H1 (cell line): ENCODE results near the gene HAO2. TPM values are rescaled to one million over a fixed set of nuclear protein-coding genes. Genes with fewer than 3 reads are reported as not detected.
"Not testable (repeated sequence)": the region's sequence is repeated elsewhere in the genome, so short reads cannot be mapped to it uniquely, and the experiment has no call there.

Experiments used
- CTCF ChIA-PET: fragments of 300-600 bp; sonication (Branson Sonifier 250); formaldehyde crosslinking; loops from one replicate; lab custom pipeline; 2021; ENCODE audit not compliant: partially characterized antibody; lab: Charles Lee
- POLR2A ChIA-PET: fragments of 300-600 bp; sonication (Branson Sonifier 250); formaldehyde crosslinking; loops from one replicate; lab custom pipeline; 2021; ENCODE audit warnings: inconsistent platforms; ENCODE audit not compliant: partially characterized antibody; lab: Charles Lee
- DNase-seq, 2 experiments: peaks; one replicate each; pipeline versions ENCODE4 v3.0.0 to v3.0.0-alpha.2; 2010 to 2022; ENCODE audit warnings: low spot score in 2 of 2, low read depth in 1 of 2, mixed read lengths in 1 of 2
- FAIRE-seq: peaks from 2 replicates; lab custom pipeline; 2011; peaks lifted over from hg19 to GRCh38; lab: Jason Lieb, UNC
- H2AFZ ChIP-seq: 2 replicates; pipeline ENCODE4 v1.8.1; 2012; ENCODE audit warnings: low read length, inconsistent platforms
- H2AK5ac ChIP-seq: 2 replicates; pipeline ENCODE4 v1.6.1; 2013; ENCODE audit warnings: low read depth, low read length
- H2BK120ac ChIP-seq: replicated peaks from 2 replicates; pipeline ENCODE3; 2013; ENCODE audit warnings: low read depth, low read length, inconsistent platforms
- H2BK12ac ChIP-seq: 2 replicates; pipeline ENCODE4 v1.6.1; 2013; ENCODE audit warnings: low read depth, low read length
- H2BK15ac ChIP-seq: 2 replicates; pipeline ENCODE4 v1.6.1; 2013; ENCODE audit warnings: low read length
- H2BK20ac ChIP-seq: 2 replicates; pipeline ENCODE4 v1.6.1; 2013; ENCODE audit warnings: low read length
- H2BK5ac ChIP-seq: 2 replicates; pipeline ENCODE4 v1.6.1; 2013; ENCODE audit warnings: low read depth, low read length
- H3K14ac ChIP-seq: 2 replicates; pipeline ENCODE4 v1.6.1; 2013; ENCODE audit warnings: inconsistent platforms; ENCODE audit not compliant: insufficient read length
- H3K18ac ChIP-seq: 2 replicates; pipeline ENCODE4 v1.6.1; 2013; ENCODE audit warnings: low read length; ENCODE audit errors: extremely low read depth
- H3K23ac ChIP-seq: 2 replicates; pipeline ENCODE4 v1.6.1; 2013; ENCODE audit warnings: inconsistent platforms; ENCODE audit not compliant: insufficient read length
- H3K23me2 ChIP-seq: 2 replicates; pipeline ENCODE4 v1.6.1; 2013; ENCODE audit warnings: low read depth, low read length
- H3K27ac ChIP-seq: 2 replicates; pipeline ENCODE4 v1.6.1; 2011; ENCODE audit warnings: low read depth, low read length, inconsistent platforms
- H3K27me3 ChIP-seq, 4 experiments: replicated peaks in 1 of 4; 1 replicate in 1 of 4; 2 replicates in 3 of 4; pipeline versions ENCODE4 v1.6.1 to v1.8.1; 2011 to 2013; ENCODE audit warnings: low read length in 3 of 4, mild to moderate bottlenecking in 3 of 4, inconsistent platforms in 2 of 4, mixed read lengths in 2 of 4, moderate library complexity in 1 of 4; ENCODE audit not compliant: control insufficient read depth in 3 of 4, insufficient read depth in 3 of 4; ENCODE audit errors: extremely low read depth in 1 of 4
- H3K36me3 ChIP-seq, 4 experiments: 2 replicates each; pipeline versions ENCODE4 v1.6.1 to v1.8.1; 2011 to 2013; ENCODE audit warnings: mild to moderate bottlenecking in 4 of 4, low read length in 3 of 4, moderate library complexity in 2 of 4, control low read depth in 1 of 4, inconsistent platforms in 1 of 4; ENCODE audit not compliant: insufficient read depth in 4 of 4, control insufficient read depth in 2 of 4
- H3K4ac ChIP-seq: replicated peaks from 2 replicates; pipeline ENCODE3; 2013; ENCODE audit warnings: low read length, low read depth, mixed read lengths, inconsistent platforms; ENCODE audit not compliant: insufficient read length
- H3K4me1 ChIP-seq, 4 experiments: replicated peaks in 1 of 4; 1 replicate in 1 of 4; 2 replicates in 3 of 4; pipeline versions ENCODE4 v1.6.1 to v1.8.1; 2011 to 2013; ENCODE audit warnings: low read length in 3 of 4, inconsistent platforms in 2 of 4, mixed read lengths in 1 of 4; ENCODE audit not compliant: insufficient read depth in 4 of 4, control insufficient read depth in 3 of 4
- H3K4me2 ChIP-seq, 2 experiments: 2 replicates each; pipeline versions ENCODE4 v1.6.1 to v1.8.1; 2011 to 2013; ENCODE audit warnings: low read depth in 2 of 2, low read length in 2 of 2, control low read depth in 1 of 2, inconsistent platforms in 1 of 2, mild to moderate bottlenecking in 1 of 2; ENCODE audit not compliant: insufficient read depth in 1 of 2
- H3K4me3 ChIP-seq, 4 experiments: fragments of 200-600, 300-600 bp in 1 of 4; sonication (generic), shearing (Covaris generic), sonication (Bioruptor Twin) in 1 of 4; 2 replicates each; pipeline versions ENCODE4 v1.5.1 to v1.8.1; 2011 to 2016; ENCODE audit warnings: low read length in 4 of 4, low read depth in 3 of 4, control low read depth in 2 of 4, inconsistent platforms in 2 of 4, mild to moderate bottlenecking in 2 of 4, mixed read lengths in 1 of 4, moderate library complexity in 1 of 4; ENCODE audit not compliant: insufficient read depth in 2 of 4; ENCODE audit errors: extremely low read depth in 1 of 4
- H3K56ac ChIP-seq: replicated peaks from 2 replicates; pipeline ENCODE3; 2013; ENCODE audit warnings: low read depth, mild to moderate bottlenecking, mixed read lengths, low read length, inconsistent platforms; ENCODE audit not compliant: insufficient read length
- H3K79me1 ChIP-seq: 2 replicates; pipeline ENCODE4 v1.6.1; 2013; ENCODE audit warnings: low read depth, low read length, control low read depth
- H3K79me2 ChIP-seq, 2 experiments: 2 replicates each; pipeline versions ENCODE4 v1.6.1 to v1.8.1; 2012 to 2013; ENCODE audit warnings: low read length in 2 of 2, mild to moderate bottlenecking in 2 of 2, inconsistent platforms in 1 of 2; ENCODE audit not compliant: insufficient read depth in 2 of 2, control insufficient read depth in 1 of 2
- H3K9ac ChIP-seq, 4 experiments: replicated peaks in 1 of 4; 1 replicate in 1 of 4; 2 replicates in 3 of 4; pipeline versions ENCODE4 v1.6.1 to v1.8.1; 2011 to 2013; ENCODE audit warnings: low read depth in 3 of 4, low read length in 3 of 4, control low read depth in 2 of 4, mild to moderate bottlenecking in 2 of 4, moderate library complexity in 2 of 4, inconsistent platforms in 1 of 4; ENCODE audit errors: extremely low read depth in 1 of 4
- H3K9me3 ChIP-seq, 2 experiments: 2 replicates each; pipeline versions ENCODE4 v1.6.1 to v1.8.1; 2012 to 2013; ENCODE audit warnings: mild to moderate bottlenecking in 2 of 2, moderate library complexity in 2 of 2, control low read depth in 1 of 2, inconsistent platforms in 1 of 2, low read depth in 1 of 2, low read length in 1 of 2, mixed read lengths in 1 of 2; ENCODE audit not compliant: insufficient read depth in 2 of 2
- H4K20me1 ChIP-seq, 2 experiments: replicated peaks in 1 of 2; 2 replicates each; pipeline versions ENCODE3 to v1.8.1; 2011 to 2013; ENCODE audit warnings: inconsistent platforms in 2 of 2, low read length in 2 of 2, mild to moderate bottlenecking in 1 of 2; ENCODE audit not compliant: insufficient read depth in 2 of 2, control insufficient read depth in 1 of 2
- H4K5ac ChIP-seq: 2 replicates; pipeline ENCODE4 v1.6.1; 2013; ENCODE audit warnings: low read length, low read depth, mixed read lengths, inconsistent platforms; ENCODE audit not compliant: insufficient read length
- H4K8ac ChIP-seq: 2 replicates; pipeline ENCODE4 v1.8.0; 2013; ENCODE audit warnings: mild to moderate bottlenecking, moderate library complexity, low read length, inconsistent platforms; ENCODE audit not compliant: insufficient read depth; ENCODE audit errors: extremely low read depth
- H4K91ac ChIP-seq: replicated peaks from 2 replicates; pipeline ENCODE3; 2013; ENCODE audit warnings: low read length, mixed read lengths, inconsistent platforms; ENCODE audit not compliant: insufficient read length
- whole genome bisulfite sequencing, 2 experiments: shearing (Covaris generic) in 1 of 2; methylation state at CpG; one replicate each; pipeline versions ENCODE4 v1.1.6 to v1.1.7; 2013 to 2015; ENCODE audit warnings: low lambda C conversion rate in 2 of 2, mixed read lengths in 2 of 2, inconsistent platforms in 1 of 2, low coverage in 1 of 2, missing lambda C conversion rate in 1 of 2; ENCODE audit not compliant: insufficient replicate concordance in 2 of 2, insufficient coverage in 1 of 2, insufficient read length in 1 of 2; ENCODE audit errors: extremely low coverage in 1 of 2, missing lambda C conversion rate in 1 of 2; 5-methylcytosine and 5-hydroxymethylcytosine counted together
- polyA plus RNA-seq, 7 experiments: library from polyadenylated mRNA; depleted of rRNA in 3 of 7; stranded (reverse) in 5 of 7; unstranded in 2 of 7; fragments of >200 nt in 5 of 7; fragments of 200-250 nt in 2 of 7; gene quantifications; 1 replicate in 5 of 7; 2 replicates in 1 of 7; 4 replicates in 1 of 7; pipeline versions ENCODE4 v1.2.1 to v1.2.3, GENCODE V29; 2011 to 2013; ENCODE audit warnings: missing spikeins in 2 of 7, mixed read lengths in 2 of 7
- total RNA-seq: library from RNA; stranded (reverse); fragmentation: NEBNext Ultra II Directional; extraction: Animal tissue kit (Norgen Biotek cat#: 25700); gene quantifications from 2 replicates; pipeline ENCODE4 v1.2.1, GENCODE V29; 2021

HAO2 gene
- total and polyA plus RNA-seq, 2 of the 8 experiments (the other 6 are each of a cell fraction or from before 2014, with no cell fraction given) = not detected

GRCh38 chr1:119377594-119377993 lies 9.0 kb downstream of the HAO2 start:
- H3K18ac ChIP-seq, H4K5ac ChIP-seq, H3K4me1 ChIP-seq, H3K36me3 ChIP-seq, POLR2A ChIA-PET, H3K4me2 ChIP-seq, H3K4ac ChIP-seq, H3K27ac ChIP-seq, FAIRE-seq, H3K14ac ChIP-seq, H2BK20ac ChIP-seq, H3K23ac ChIP-seq, H4K91ac ChIP-seq, H3K79me1 ChIP-seq, H2AFZ ChIP-seq, H3K27me3 ChIP-seq, H3K79me2 ChIP-seq, H3K56ac ChIP-seq, H2BK12ac ChIP-seq, H2BK15ac ChIP-seq, H2BK5ac ChIP-seq, DNase-seq, H4K8ac ChIP-seq, H3K4me3 ChIP-seq, H3K9ac ChIP-seq, H3K9me3 ChIP-seq, H2BK120ac ChIP-seq, H3K23me2 ChIP-seq, H4K20me1 ChIP-seq, H2AK5ac ChIP-seq: not testable (repeated sequence)
- CTCF ChIA-PET = interaction anchor here (0.6 to 1.1 kb wide), 4 partner anchors 20 to 101 kb away, joined by 3 to 5 read pairs (median 4); no protein-coding TSS in a partner anchor
- 83% methylated on average over 2 of the region's 2 CpGs; no CpG with 5 or more reads in 1 of the 2 experiments for WGBS, 2 experiments
